H9 (cell line): ENCODE results near the gene FREM2. TPM values are rescaled to one million over a fixed set of nuclear protein-coding genes. Genes with fewer than 3 reads are reported as not detected.

Source experiments
- DNase-seq: peaks from one replicate; pipeline ENCODE4 v3.0.0-alpha.2; 2017
- H2AFZ ChIP-seq: one replicate; pipeline ENCODE4 v1.6.1; 2013; ENCODE audit warnings: mild to moderate bottlenecking, low read length, control low read depth, moderate library complexity
- H2AK5ac ChIP-seq: 2 replicates; pipeline ENCODE4 v1.6.1; 2013; ENCODE audit warnings: low read length, control low read depth, mixed read lengths; ENCODE audit not compliant: insufficient read length
- H2BK120ac ChIP-seq: one replicate; pipeline ENCODE4 v1.6.1; 2013; ENCODE audit warnings: low read depth, mild to moderate bottlenecking, low read length, control low read depth, inconsistent platforms; ENCODE audit not compliant: poor library complexity, severe bottlenecking
- H2BK12ac ChIP-seq: 2 replicates; pipeline ENCODE4 v1.6.1; 2013; ENCODE audit warnings: low read length, control low read depth, mixed read lengths, low read depth; ENCODE audit not compliant: insufficient read length
- H2BK15ac ChIP-seq: 2 replicates; pipeline ENCODE4 v1.6.1; 2013; ENCODE audit warnings: low read depth, low read length, control low read depth
- H2BK20ac ChIP-seq: one replicate; pipeline ENCODE4 v1.6.1; 2013; ENCODE audit warnings: low read depth, mild to moderate bottlenecking, low read length, control low read depth, inconsistent platforms; ENCODE audit not compliant: poor library complexity, severe bottlenecking
- H2BK5ac ChIP-seq: 2 replicates; pipeline ENCODE4 v1.6.1; 2013; ENCODE audit warnings: low read length, control low read depth, mixed read lengths; ENCODE audit not compliant: insufficient read length
- H3K14ac ChIP-seq: 2 replicates; pipeline ENCODE4 v1.6.1; 2013; ENCODE audit warnings: low read length, control low read depth; ENCODE audit not compliant: insufficient read depth
- H3K18ac ChIP-seq: 2 replicates; pipeline ENCODE4 v1.6.1; 2013; ENCODE audit warnings: low read depth, mild to moderate bottlenecking, mixed read lengths, low read length, control low read depth; ENCODE audit not compliant: insufficient read length
- H3K23ac ChIP-seq: 2 replicates; pipeline ENCODE4 v1.6.1; 2013; ENCODE audit warnings: low read length, control low read depth, mixed read lengths, low read depth; ENCODE audit not compliant: insufficient read length
- H3K23me2 ChIP-seq: 2 replicates; pipeline ENCODE4 v1.6.1; 2013; ENCODE audit warnings: low read depth, mild to moderate bottlenecking, mixed read lengths, low read length, control low read depth; ENCODE audit not compliant: insufficient read length, poor library complexity, severe bottlenecking
- H3K27ac ChIP-seq: 2 replicates; pipeline ENCODE4 v1.5.1; 2013; ENCODE audit warnings: low read length, control low read depth, mixed read lengths, low read depth; ENCODE audit not compliant: insufficient read length
- H3K27me3 ChIP-seq: 2 replicates; pipeline ENCODE4 v1.6.1; 2013; ENCODE audit warnings: low read length, control low read depth, inconsistent platforms; ENCODE audit not compliant: insufficient read depth
- H3K4ac ChIP-seq: 2 replicates; pipeline ENCODE4 v1.6.1; 2013; ENCODE audit warnings: low read depth, mild to moderate bottlenecking, control low read depth, inconsistent platforms, low read length, moderate library complexity
- H3K4me1 ChIP-seq: 2 replicates; pipeline ENCODE4 v1.6.1; 2013; ENCODE audit warnings: low read length, control low read depth, inconsistent platforms; ENCODE audit not compliant: insufficient read depth
- H3K4me2 ChIP-seq: 2 replicates; pipeline ENCODE4 v1.6.1; 2013; ENCODE audit warnings: low read length, control low read depth, mixed read lengths; ENCODE audit not compliant: insufficient read length, insufficient read depth
- H3K56ac ChIP-seq: 2 replicates; pipeline ENCODE4 v1.6.1; 2013; ENCODE audit warnings: low read depth, mild to moderate bottlenecking, mixed read lengths, low read length, control low read depth; ENCODE audit not compliant: insufficient read length
- H3K79me1 ChIP-seq: 2 replicates; pipeline ENCODE4 v1.6.1; 2013; ENCODE audit warnings: low read depth, mild to moderate bottlenecking, moderate library complexity, low read length, control low read depth, inconsistent platforms; ENCODE audit not compliant: insufficient read depth, poor library complexity, severe bottlenecking
- H3K79me2 ChIP-seq: 2 replicates; pipeline ENCODE4 v1.6.1; 2013; ENCODE audit warnings: low read length, control low read depth, inconsistent platforms; ENCODE audit not compliant: insufficient read depth
- H3K9ac ChIP-seq: 2 replicates; pipeline ENCODE4 v1.6.1; 2013; ENCODE audit warnings: low read length, control low read depth, mixed read lengths; ENCODE audit not compliant: insufficient read length; ENCODE audit errors: extremely low read depth
- H3K9me3 ChIP-seq: one replicate; pipeline ENCODE4 v1.6.1; 2013; ENCODE audit warnings: low read depth, low read length, inconsistent platforms; ENCODE audit not compliant: control insufficient read depth
- H3T11ph ChIP-seq: one replicate; pipeline ENCODE4 v1.6.1; 2013; ENCODE audit warnings: mild to moderate bottlenecking, low read length, control low read depth, inconsistent platforms
- H4K20me1 ChIP-seq: one replicate; pipeline ENCODE4 v1.6.1; 2013; ENCODE audit not compliant: control insufficient read depth, insufficient read length, insufficient read depth
- H4K5ac ChIP-seq: 2 replicates; pipeline ENCODE4 v1.6.1; 2013; ENCODE audit warnings: low read depth, mild to moderate bottlenecking, mixed read lengths, low read length, control low read depth; ENCODE audit not compliant: insufficient read length
- H4K8ac ChIP-seq: replicated peaks from 2 replicates; pipeline ENCODE4 v1.6.1; 2013; ENCODE audit warnings: low read length, control low read depth, mixed read lengths, low read depth; ENCODE audit not compliant: insufficient read length
- H4K91ac ChIP-seq: 2 replicates; pipeline ENCODE4 v1.6.1; 2013; ENCODE audit warnings: low read depth, mild to moderate bottlenecking, moderate library complexity, mixed read lengths, low read length, control low read depth; ENCODE audit not compliant: insufficient read length
- H3K27ac Mint-ChIP-seq, 3 experiments: 2 replicates in 2 of 3; 3 replicates in 1 of 3; pipeline ENCODE4 v1.8.0; 2020 to 2021; ENCODE audit warnings: mixed read lengths in 3 of 3, mild to moderate bottlenecking in 1 of 3, moderate library complexity in 1 of 3
- H3K27me3 Mint-ChIP-seq: 2 replicates; pipeline ENCODE4 v1.8.0; 2021; ENCODE audit warnings: low read depth, mild to moderate bottlenecking, moderate library complexity, mixed read lengths
- H3K36me3 Mint-ChIP-seq, 3 experiments: 2 replicates in 2 of 3; 3 replicates in 1 of 3; pipeline ENCODE4 v1.8.0; 2020 to 2021; ENCODE audit warnings: low read depth in 3 of 3, mixed read lengths in 3 of 3; ENCODE audit not compliant: insufficient read depth in 1 of 3
- H3K4me1 Mint-ChIP-seq, 2 experiments: 2 replicates each; pipeline ENCODE4 v1.8.0; 2020; ENCODE audit warnings: mixed read lengths in 2 of 2
- H3K4me3 Mint-ChIP-seq, 2 experiments: 2 replicates in 1 of 2; 3 replicates in 1 of 2; pipeline ENCODE4 v1.8.0; 2020 to 2021; ENCODE audit warnings: mild to moderate bottlenecking in 2 of 2, mixed read lengths in 2 of 2, moderate library complexity in 1 of 2
- H3K9me3 Mint-ChIP-seq, 2 experiments: 2 replicates in 1 of 2; 3 replicates in 1 of 2; pipeline ENCODE4 v1.8.0; 2020; ENCODE audit warnings: mild to moderate bottlenecking in 2 of 2, mixed read lengths in 2 of 2, moderate library complexity in 1 of 2
- CTCF ChIP-seq: fragments of 200-600 bp; sonication (generic); conservative IDR thresholded peaks from 3 replicates; pipeline ENCODE4 v1.8.0; 2021; ENCODE audit warnings: antibody characterized with exemption, mild to moderate bottlenecking
- WGBS: extraction: QIAGEN DNeasy Blood & Tissue Kit; methylation state at CpG from one replicate; pipeline ENCODE4 v1.1.7; 2013; ENCODE audit warnings: missing lambda C conversion rate, low lambda C conversion rate, mixed read lengths; ENCODE audit not compliant: insufficient read length; ENCODE audit errors: extremely low coverage; 5-methylcytosine and 5-hydroxymethylcytosine counted together
- total RNA-seq: library from RNA; stranded (reverse); gene quantifications from 2 replicates; pipeline ENCODE4 v1.2.1, GENCODE V29; 2021

The FREM2 gene
- total RNA-seq, 1 experiment from 2014 or later = 16.0 TPM

- no peak for TF ChIP-seq CTCF
- Histone ChIP-seq H3K79me2 (no peaks in the 10 kb centered on the region), H2BK5ac (no peak overlapping the region), H3K27ac (no peak overlapping the region), H3K27me3 (peaks cover 3% of the 10 kb centered on the region; the same call in 1 of the 2 replicates), H3K9ac (no peak overlapping the region), H3K14ac (no peak overlapping the region), H3K18ac (no peak overlapping the region), H2BK12ac (no peak overlapping the region), H2BK20ac (no peak overlapping the region), H4K8ac (no peak overlapping the region), H3K23me2 (peaks cover 18% of the 10 kb centered on the region), H4K91ac (no peak overlapping the region), H3K23ac (no peak overlapping the region), H3T11ph (no peak overlapping the region), H3K4ac (no peak overlapping the region), H2AFZ (no peak overlapping the region), H4K20me1 (no peaks in the 10 kb centered on the region), H2BK15ac (no peak overlapping the region), H3K9me3 (no peaks in the 10 kb centered on the region), H3K56ac (no peak overlapping the region), H2BK120ac (no peak overlapping the region), H2AK5ac (no peak overlapping the region), H3K79me1 (peaks cover 3% of the 10 kb centered on the region), H3K4me1 (peaks cover 2% of the 10 kb centered on the region; the same call in 1 of the 2 replicates), H3K4me2 (peak overlapping the region; percentile 96), H4K5ac (no peak overlapping the region)
- no CpG with 5 or more reads among the region's 12 CpGs for WGBS
- H3K9me3 Mint-ChIP-seq = peaks cover 10 to 17% of the 10 kb centered on the region in 2 experiments; a peak in 4 of 5 replicates
- peaks cover 22% of the 10 kb centered on the region for H3K27me3 Mint-ChIP-seq
- no peak for DNase-seq
- H3K27ac Mint-ChIP-seq = no peak overlapping the region
- H3K4me1 Mint-ChIP-seq = peaks cover 24 to 26% of the 10 kb centered on the region in 2 experiments
- peaks cover 37 to 41% (median 38%) of the 10 kb centered on the region in 3 experiments for H3K36me3 Mint-ChIP-seq
- H3K4me3 Mint-ChIP-seq = peak overlapping the region; percentile 82 to 89; a peak in 3 of 5 replicates
These were observed 1.8 kb downstream of the FREM2 start for GRCh38 chr13:38688674-38689073.
